Nasal cavity respiratory epithelium epithelial cell of viscerocranial mucosa (primary cell): Measurements from ENCODE around the gene SCP2. TPM values are rescaled to one million over a fixed set of nuclear protein-coding genes. Genes with fewer than 3 reads are reported as not detected.

ENCODE experiments used
- total RNA-seq: library from RNA; depleted of rRNA; stranded (reverse); fragments of >200 nt; gene quantifications from 2 replicates; pipeline ENCODE4 v1.2.3, GENCODE V29; 2014

SCP2 gene, protein sequence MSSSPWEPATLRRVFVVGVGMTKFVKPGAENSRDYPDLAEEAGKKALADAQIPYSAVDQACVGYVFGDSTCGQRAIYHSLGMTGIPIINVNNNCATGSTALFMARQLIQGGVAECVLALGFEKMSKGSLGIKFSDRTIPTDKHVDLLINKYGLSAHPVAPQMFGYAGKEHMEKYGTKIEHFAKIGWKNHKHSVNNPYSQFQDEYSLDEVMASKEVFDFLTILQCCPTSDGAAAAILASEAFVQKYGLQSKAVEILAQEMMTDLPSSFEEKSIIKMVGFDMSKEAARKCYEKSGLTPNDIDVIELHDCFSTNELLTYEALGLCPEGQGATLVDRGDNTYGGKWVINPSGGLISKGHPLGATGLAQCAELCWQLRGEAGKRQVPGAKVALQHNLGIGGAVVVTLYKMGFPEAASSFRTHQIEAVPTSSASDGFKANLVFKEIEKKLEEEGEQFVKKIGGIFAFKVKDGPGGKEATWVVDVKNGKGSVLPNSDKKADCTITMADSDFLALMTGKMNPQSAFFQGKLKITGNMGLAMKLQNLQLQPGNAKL
- total RNA-seq: 60.5 and 114 TPM in 2 replicates

GRCh38 chr1:52927212-52928014 is at the start of gene SCP2:
Gene SCP2, plus strand, starts transcription at chr1:52927276. Its CDS starts 121 bp downstream, at chr1:52927397.

DNA sequence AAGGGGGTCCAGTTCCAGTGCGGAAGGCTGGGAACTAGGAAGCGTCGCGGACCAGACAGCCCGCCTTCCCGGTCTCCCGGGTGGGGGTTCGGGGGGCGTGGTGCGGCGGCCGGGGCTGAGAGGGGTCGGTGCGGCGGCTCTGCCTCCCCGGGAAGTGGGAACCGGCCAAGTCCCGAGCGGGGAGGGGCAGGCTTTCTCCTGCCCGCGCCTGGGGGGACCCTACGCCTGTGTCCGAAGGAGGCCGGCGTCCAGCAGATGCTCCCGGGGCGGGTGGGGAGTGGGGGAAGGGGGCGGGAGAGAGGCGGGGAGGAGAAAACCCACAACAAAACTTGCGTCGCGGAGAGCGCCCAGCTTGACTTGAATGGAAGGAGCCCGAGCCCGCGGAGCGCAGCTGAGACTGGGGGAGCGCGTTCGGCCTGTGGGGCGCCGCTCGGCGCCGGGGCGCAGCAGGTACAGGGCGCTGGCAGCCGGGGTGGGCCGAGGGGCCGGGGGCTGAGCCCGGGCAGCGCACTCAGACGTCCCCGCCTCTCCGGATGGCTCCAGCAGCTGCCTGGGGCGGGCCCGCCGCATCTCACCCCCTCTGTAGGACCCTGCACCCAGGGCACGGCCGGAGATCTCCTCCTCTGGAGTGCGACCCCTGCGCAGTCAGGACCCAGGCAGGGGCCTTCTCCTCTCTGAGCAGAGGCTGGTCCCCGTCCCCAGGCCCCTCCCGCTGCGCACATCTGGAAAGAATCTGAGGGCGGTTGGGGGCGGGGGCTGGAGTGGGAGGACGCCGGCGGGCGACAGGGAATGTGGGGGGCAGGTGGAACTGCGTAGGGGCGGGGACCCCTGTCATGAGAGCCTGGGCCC is 135.0 kb downstream of the SCP2 start, which contains the start of gene PODN:
PODN (plus strand) TSS at position 355 of the 849 bp plus-strand sequence. CDS start 7,643 bp downstream, outside the sequence.

Other genes starting within 250 kb of the SCP2 start
- gene COA7, start 228.9 kb upstream of the SCP2 start, total RNA-seq: 18.5 and 26.9 TPM in 2 replicates
- 27.6 and 30.8 TPM in 2 replicates for gene ZYG11B, start 200.8 kb upstream of the SCP2 start, total RNA-seq
- gene ZYG11A, start 84.5 kb upstream of the SCP2 start, total RNA-seq: 0.07 and 0.68 TPM in 2 replicates
- gene ECHDC2, start 5.5 kb upstream of the SCP2 start, total RNA-seq: 23.6 and 50.9 TPM in 2 replicates
- not detected in 2 replicates for gene PODN, start 134.9 kb downstream of the SCP2 start, total RNA-seq
- not detected in 2 replicates for gene SLC1A7, start 215.4 kb downstream of the SCP2 start, total RNA-seq